Loucy (cell line): ENCODE data around the gene ARHGDIG.

Experiments used
- H2AFZ ChIP-seq: fragments of 200-600 bp; sonication (generic); 2 replicates; pipeline ENCODE4 v1.6.0; 2016; ENCODE audit warnings: antibody characterized with exemption, mild to moderate bottlenecking, low read length, moderate library complexity
- H3F3A ChIP-seq: fragments of 200-600 bp; 2 replicates; pipeline ENCODE4 v1.6.0; 2016; ENCODE audit warnings: antibody characterized with exemption, low read depth, mild to moderate bottlenecking
- H3K27me3 ChIP-seq: fragments of 200-600 bp; sonication (generic); 2 replicates; pipeline ENCODE4 v1.6.1; 2014; ENCODE audit warnings: low read length, mild to moderate bottlenecking; ENCODE audit not compliant: insufficient read depth, poor library complexity, severe bottlenecking
- H3K36me3 ChIP-seq: fragments of 200-600 bp; sonication (generic); 2 replicates; pipeline ENCODE4 v1.6.1; 2016; ENCODE audit warnings: low read length; ENCODE audit not compliant: insufficient read depth
- H3K4me1 ChIP-seq: fragments of 200-600 bp; sonication (generic); 2 replicates; pipeline ENCODE4 v1.5.1; 2014; ENCODE audit warnings: low read length, mild to moderate bottlenecking; ENCODE audit not compliant: insufficient read depth, poor library complexity, severe bottlenecking
- H3K4me2 ChIP-seq: fragments of 200-600 bp; sonication (generic); 2 replicates; pipeline ENCODE4 v1.6.0; 2014; ENCODE audit warnings: antibody characterized with exemption, low read length, low read depth, mild to moderate bottlenecking; ENCODE audit not compliant: poor library complexity, severe bottlenecking
- H3K4me3 ChIP-seq: fragments of 200-600 bp; sonication (generic); 2 replicates; pipeline ENCODE4 v1.5.1; 2014; ENCODE audit warnings: low read length, mild to moderate bottlenecking, mixed read lengths; ENCODE audit not compliant: poor library complexity, severe bottlenecking
- H3K79me2 ChIP-seq: fragments of 200-600 bp; sonication (generic); 2 replicates; pipeline ENCODE4 v1.6.1; 2014; ENCODE audit warnings: low read length; ENCODE audit not compliant: insufficient read depth
- H3K9ac ChIP-seq: fragments of 200-600 bp; sonication (generic); 2 replicates; pipeline ENCODE4 v1.6.0; 2014; ENCODE audit warnings: mild to moderate bottlenecking, low read depth, low read length, moderate library complexity; ENCODE audit not compliant: poor library complexity, severe bottlenecking
- H3K9me2 ChIP-seq: fragments of 200-600 bp; sonication (generic); replicated peaks from 2 replicates; pipeline ENCODE4 v1.6.1; 2016; ENCODE audit warnings: low read depth, low read length, mixed read lengths
- H3K9me3 ChIP-seq: fragments of 200-600 bp; sonication (generic); 2 replicates; pipeline ENCODE4 v1.6.1; 2014; ENCODE audit warnings: mild to moderate bottlenecking, antibody characterized with exemption, low read length, low read depth; ENCODE audit not compliant: insufficient read depth
- H4K20me1 ChIP-seq: fragments of 200-600 bp; sonication (generic); 2 replicates; pipeline ENCODE4 v1.6.0; 2014; ENCODE audit warnings: antibody characterized with exemption, low read length, mild to moderate bottlenecking; ENCODE audit not compliant: insufficient read depth, poor library complexity, severe bottlenecking
- EZH2phosphoT487 ChIP-seq: fragments of 200-600 bp; IDR thresholded peaks from 2 replicates; pipeline ENCODE4 v1.6.1; 2018; ENCODE audit warnings: antibody characterized with exemption, mild to moderate bottlenecking, moderate library complexity, borderline replicate concordance
- TF ChIP-seq, protein P1 (sequence below): fragments of 200-600 bp; sonication (generic); conservative IDR thresholded peaks from 2 replicates; pipeline ENCODE4 v1.5.1; 2014; ENCODE audit warnings: mild to moderate bottlenecking, antibody characterized with exemption, low read length

Gene ARHGDIG

GRCh38 chr16:262121-262745 lies 18.2 kb upstream of the ARHGDIG start:
- no peak overlapping the region for H3K4me3 ChIP-seq
- H3K9me2 ChIP-seq = no peaks in the 10 kb centered on the region
- H3K36me3 ChIP-seq = no peaks in the 10 kb centered on the region
- H3K4me2 ChIP-seq = no peak overlapping the region
- H3K79me2 ChIP-seq = no peaks in the 10 kb centered on the region
- H2AFZ ChIP-seq = no peak overlapping the region
- H3K9me3 ChIP-seq = no peaks in the 10 kb centered on the region
- peaks cover 4% of the 10 kb centered on the region for H3K4me1 ChIP-seq
- H4K20me1 ChIP-seq = no peaks in the 10 kb centered on the region
- H3F3A ChIP-seq = no peaks in the 10 kb centered on the region
- TF ChIP-seq, protein P1, sequence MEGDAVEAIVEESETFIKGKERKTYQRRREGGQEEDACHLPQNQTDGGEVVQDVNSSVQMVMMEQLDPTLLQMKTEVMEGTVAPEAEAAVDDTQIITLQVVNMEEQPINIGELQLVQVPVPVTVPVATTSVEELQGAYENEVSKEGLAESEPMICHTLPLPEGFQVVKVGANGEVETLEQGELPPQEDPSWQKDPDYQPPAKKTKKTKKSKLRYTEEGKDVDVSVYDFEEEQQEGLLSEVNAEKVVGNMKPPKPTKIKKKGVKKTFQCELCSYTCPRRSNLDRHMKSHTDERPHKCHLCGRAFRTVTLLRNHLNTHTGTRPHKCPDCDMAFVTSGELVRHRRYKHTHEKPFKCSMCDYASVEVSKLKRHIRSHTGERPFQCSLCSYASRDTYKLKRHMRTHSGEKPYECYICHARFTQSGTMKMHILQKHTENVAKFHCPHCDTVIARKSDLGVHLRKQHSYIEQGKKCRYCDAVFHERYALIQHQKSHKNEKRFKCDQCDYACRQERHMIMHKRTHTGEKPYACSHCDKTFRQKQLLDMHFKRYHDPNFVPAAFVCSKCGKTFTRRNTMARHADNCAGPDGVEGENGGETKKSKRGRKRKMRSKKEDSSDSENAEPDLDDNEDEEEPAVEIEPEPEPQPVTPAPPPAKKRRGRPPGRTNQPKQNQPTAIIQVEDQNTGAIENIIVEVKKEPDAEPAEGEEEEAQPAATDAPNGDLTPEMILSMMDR = no peak
- no peak for TF ChIP-seq EZH2phosphoT487
- H3K27me3 ChIP-seq = no peaks in the 10 kb centered on the region
- no peak overlapping the region for H3K9ac ChIP-seq

DNA sequence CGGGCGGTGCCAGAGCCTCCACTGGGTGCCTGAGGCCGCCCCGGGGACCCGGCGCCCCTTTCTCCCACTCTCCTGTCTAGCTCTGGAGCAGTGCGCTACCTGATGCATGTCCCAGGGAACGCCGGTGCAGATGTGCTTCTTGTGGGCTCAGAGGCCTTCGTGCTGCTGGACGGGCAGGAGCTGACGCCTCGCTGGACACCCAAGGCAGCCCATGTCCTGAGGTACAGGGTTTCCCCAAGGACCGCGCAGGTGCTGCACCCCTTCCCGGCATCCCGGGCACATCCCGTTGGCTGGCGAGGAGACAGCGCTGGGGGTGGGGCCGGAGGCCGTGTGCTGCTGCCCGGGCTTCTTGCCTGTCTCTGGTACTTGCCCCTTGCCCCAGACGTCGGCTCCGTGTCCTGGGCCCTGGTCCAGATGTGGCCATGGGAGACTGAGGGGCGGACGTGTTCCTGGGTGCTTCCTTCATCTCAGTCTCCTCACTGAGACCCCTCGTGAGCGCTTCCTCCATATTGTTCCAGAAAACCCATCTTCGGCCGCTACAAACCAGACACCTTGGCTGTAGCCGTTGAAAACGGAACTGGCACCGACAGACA lies 17.1 kb upstream of the ARHGDIG start:
- TF ChIP-seq EZH2phosphoT487 = no peak
- TF ChIP-seq, protein P1 = no peak

GRCh38 chr16:263944-264343 lies 16.4 kb upstream of the ARHGDIG start:
- Histone ChIP-seq H3K36me3 (no peaks in the 10 kb centered on the region), H3K79me2 (no peaks in the 10 kb centered on the region), H2AFZ (no peak overlapping the region), H3K4me1 (peaks cover 4% of the 10 kb centered on the region), H4K20me1 (no peaks in the 10 kb centered on the region), H3K4me3 (no peak overlapping the region), H3F3A (no peaks in the 10 kb centered on the region), H3K4me2 (no peak overlapping the region), H3K9ac (no peak overlapping the region), H3K9me3 (no peaks in the 10 kb centered on the region), H3K9me2 (no peaks in the 10 kb centered on the region), H3K27me3 (no peaks in the 10 kb centered on the region)
- no peak for TF ChIP-seq EZH2phosphoT487
- TF ChIP-seq, protein P1 = no peak

More for the DNA sequence above, 17.1 kb upstream of the ARHGDIG start:
- peaks cover 4% of the 10 kb centered on the region for H3K4me1 ChIP-seq
- H3K9me3 ChIP-seq = no peaks in the 10 kb centered on the region
- H3K9me2 ChIP-seq = no peaks in the 10 kb centered on the region
- no peaks in the 10 kb centered on the region for H3K79me2 ChIP-seq
- no peaks in the 10 kb centered on the region for H3K27me3 ChIP-seq
- no peaks in the 10 kb centered on the region for H3K36me3 ChIP-seq
- no peak overlapping the region for H2AFZ ChIP-seq
- H4K20me1 ChIP-seq = no peaks in the 10 kb centered on the region
- H3K9ac ChIP-seq = no peak overlapping the region
- no peak overlapping the region for H3K4me2 ChIP-seq
- H3F3A ChIP-seq = no peaks in the 10 kb centered on the region
- H3K4me3 ChIP-seq = no peak overlapping the region
